GM19455 (cell line): ENCODE measurements around the gene GPR139.

Experiments
- ATAC-seq: cut with Tn5 transposase; IDR thresholded peaks from one replicate; pipeline ENCODE4 v1.9.1; 2021; ENCODE audit not compliant: unreplicated experiment

GPR139 gene

GRCh38 chr16:20073203-20074098 lies at the start of gene GPR139:
Gene GPR139 (minus strand): TSS chr16:20073890. CDS start chr16:20073616, 274 bp downstream.
- ATAC-seq: no peak

DNA sequence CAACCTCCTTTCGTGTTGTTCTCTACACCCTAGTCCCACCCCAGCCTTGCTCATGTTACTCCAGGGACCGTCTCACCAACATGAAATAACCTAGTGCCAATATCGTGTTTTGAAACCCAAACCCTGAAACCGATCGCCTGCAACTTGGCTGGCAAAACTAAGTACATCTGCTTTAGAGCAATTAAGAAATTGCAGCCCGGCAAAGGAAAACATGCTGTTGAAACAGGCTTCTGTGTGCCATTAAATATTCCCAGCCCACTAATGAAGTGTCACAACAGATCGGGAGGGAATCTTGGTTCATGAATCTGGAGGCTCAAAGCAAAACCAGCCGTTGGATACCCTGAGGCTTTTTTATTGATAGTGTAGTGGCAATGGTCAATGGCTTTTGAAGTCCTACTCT lies 48.3 kb upstream of the GPR139 start:
- ATAC-seq: no peak

GRCh38 chr16:20114356-20114755 lies 40.7 kb upstream of the GPR139 start:
- no peak for ATAC-seq

- ATAC-seq: no peak
Measured at GRCh38 chr16:20111143-20111542, 37.5 kb upstream of the GPR139 start.

DNA sequence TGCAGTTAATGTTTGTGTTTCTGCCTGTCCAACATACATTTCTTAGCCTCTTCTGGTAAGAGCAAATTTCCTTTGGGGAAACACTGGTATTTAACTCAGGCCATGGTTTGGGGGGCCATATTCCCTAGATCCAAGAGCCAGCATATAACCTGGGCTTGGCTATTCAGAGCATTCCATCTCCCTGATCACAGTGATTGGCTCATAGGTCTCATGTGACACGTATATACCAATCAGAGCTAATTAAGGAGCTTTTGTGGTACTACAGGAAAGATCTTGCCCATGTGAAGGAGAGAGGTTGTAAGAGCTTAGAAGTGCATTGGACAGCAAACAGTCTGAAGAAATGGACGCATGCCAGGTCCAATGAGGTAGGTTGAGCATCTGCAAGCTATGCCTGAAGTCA lies 33.4 kb upstream of the GPR139 start:
- no peak for ATAC-seq

GRCh38 chr16:20104563-20105183 lies 31.0 kb upstream of the GPR139 start:
- no peak for ATAC-seq

GRCh38 chr16:20102521-20102920 lies 28.8 kb upstream of the GPR139 start:
- no peak for ATAC-seq

DNA sequence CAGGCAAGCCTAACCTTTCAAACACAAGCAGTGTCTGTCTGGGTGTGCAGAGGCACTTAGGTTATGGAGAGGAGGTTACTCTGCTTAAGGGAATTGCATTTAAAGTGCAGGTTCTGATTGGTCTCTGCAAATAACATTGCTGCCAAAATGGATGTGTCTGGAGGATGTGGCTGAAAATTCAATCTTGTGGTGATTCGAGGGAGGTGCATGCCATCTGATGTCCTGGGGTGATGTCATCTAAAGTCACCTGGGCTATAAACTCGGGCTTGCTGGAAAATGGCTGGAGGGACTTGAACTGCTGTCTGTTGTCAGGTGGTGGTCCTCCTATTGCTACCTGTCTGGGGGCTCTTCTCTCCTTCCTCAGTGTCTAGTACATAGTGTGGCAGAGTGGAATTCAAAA lies 28.3 kb upstream of the GPR139 start:
- no peak for ATAC-seq

GRCh38 chr16:20099375-20099774 lies 25.7 kb upstream of the GPR139 start:
- ATAC-seq: no peak

- no peak for ATAC-seq
Measured at GRCh38 chr16:20094157-20094556, 20.5 kb upstream of the GPR139 start.

- no peak for ATAC-seq
Measured at GRCh38 chr16:20089246-20089965, 15.7 kb upstream of the GPR139 start.

DNA sequence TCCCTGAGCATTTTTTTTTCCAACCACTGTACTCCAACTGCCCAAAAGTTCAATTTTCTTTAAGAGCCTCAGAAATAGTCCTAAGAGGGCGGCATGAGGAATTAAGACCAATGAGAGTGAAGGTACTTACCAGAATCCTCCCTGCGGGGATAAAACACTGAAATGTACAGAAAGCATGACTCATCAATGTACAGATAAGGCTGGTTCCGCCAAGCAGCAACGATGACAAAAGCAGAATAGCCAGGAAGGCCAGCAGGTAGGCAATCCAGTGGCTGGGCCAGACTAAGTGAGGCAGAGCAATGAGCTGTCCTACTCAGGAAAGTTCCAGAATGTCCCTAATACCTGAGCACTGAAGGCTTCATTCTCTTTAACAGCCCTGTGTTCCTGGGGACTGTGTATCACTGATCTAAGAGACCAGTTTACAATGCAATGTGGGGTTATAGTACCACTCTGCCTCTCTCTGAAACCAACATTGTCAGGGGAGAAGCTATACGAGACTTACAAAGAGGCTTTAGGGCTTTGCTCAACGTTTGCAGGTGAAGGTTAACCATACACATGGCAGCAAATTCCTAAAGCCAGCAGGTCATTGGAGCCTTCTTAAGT lies 11.0 kb upstream of the GPR139 start:
- no peak for ATAC-seq

DNA sequence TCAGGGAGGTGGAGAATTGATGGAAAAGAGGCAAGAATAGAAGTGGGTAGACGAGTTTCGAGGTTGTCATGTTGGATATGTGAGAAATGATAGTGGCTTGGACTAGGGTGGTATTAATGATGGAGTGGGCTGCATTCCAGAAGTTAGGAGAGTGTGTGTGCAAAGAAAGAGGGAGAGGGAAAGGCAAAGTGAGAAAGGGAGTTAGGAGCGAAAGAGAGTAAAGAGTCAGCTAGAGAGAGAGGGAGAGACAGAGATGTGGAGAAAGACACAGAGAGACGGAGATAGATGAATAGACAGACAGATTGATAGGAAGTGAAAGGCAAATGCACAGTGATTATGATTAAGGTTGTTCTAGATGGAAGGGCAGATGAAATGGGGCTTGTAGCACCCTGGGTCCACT lies 5.4 kb upstream of the GPR139 start:
- no peak for ATAC-seq

DNA sequence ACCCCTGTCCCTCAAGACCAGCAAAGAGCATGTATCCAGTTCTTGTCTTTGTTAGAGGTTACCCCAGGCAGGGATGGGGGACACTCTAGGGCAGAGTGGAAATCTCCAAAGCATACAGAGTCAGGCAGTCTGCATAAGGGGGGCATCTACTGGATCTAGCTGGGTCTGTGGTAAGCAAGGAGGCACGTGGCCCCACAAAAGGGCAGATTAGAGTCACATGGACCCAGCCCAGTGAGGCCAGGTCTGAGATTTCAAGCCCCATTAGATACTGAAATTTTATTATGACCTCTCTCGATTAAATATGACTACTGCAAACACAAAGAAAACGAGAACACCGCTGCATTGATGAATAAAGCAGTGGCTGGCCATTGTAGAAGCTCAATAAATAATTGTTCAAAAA lies 1.6 kb upstream of the GPR139 start:
- ATAC-seq: no peak

DNA sequence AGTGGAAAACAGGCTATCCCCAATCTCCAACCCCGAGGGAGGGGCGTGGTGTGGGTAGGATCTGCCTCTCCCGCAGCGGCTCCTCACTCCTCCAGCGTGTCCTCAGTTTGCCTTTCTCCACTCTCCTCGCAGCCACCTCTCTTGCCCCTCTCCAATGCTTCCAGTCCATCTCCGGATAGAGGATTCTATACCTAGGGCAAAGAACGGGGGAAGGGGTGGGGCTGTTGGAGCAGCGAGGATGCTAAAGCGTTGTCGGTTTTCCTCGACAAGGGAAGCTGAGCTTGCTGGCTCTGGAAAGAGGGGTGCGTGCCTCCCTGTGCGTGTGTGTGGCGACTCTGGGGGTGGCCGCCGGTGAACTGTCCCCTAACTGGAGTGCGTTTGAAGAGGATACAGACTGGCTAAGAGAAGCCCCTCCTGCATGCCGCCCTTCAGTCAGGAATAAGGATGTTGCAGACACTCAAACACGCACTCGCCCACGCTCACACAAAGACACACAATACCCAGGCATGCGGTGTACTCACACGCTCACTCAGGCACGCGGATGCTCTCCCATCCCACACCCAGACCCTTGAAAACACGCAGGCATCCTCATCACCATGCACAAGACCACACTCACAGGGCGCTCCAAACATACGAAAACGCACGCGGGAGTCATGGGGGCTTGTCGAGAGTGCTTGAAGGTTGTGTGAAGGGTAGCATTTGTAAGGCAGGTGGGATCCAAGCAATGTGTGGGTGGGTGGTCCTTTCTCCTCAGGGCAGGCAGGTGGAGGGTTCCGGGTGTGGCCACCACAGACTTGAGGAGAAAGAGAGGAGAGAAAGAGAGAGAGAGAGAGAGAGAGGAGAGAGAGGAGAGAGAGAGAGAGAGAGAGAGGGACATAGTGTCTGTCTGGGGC lies 655 bp upstream of the GPR139 start:
- no peak for ATAC-seq

DNA sequence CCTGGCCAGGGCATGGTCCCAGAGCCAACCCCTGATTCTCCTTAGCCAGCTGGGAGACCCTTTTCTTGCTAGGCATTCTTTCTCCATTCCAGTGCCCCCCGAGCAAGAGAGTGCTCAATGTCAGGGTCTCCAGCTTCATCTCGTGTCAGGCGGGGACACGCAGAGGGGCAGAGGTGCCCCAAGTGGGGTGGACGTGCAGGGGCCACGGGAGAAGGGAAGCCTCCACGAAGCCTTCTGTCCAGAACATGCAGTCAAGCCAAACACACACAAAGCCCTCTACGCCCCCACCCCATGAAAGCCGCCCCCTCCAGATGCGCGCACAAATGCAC lies 852 bp downstream of the GPR139 start:
- no peak for ATAC-seq

DNA sequence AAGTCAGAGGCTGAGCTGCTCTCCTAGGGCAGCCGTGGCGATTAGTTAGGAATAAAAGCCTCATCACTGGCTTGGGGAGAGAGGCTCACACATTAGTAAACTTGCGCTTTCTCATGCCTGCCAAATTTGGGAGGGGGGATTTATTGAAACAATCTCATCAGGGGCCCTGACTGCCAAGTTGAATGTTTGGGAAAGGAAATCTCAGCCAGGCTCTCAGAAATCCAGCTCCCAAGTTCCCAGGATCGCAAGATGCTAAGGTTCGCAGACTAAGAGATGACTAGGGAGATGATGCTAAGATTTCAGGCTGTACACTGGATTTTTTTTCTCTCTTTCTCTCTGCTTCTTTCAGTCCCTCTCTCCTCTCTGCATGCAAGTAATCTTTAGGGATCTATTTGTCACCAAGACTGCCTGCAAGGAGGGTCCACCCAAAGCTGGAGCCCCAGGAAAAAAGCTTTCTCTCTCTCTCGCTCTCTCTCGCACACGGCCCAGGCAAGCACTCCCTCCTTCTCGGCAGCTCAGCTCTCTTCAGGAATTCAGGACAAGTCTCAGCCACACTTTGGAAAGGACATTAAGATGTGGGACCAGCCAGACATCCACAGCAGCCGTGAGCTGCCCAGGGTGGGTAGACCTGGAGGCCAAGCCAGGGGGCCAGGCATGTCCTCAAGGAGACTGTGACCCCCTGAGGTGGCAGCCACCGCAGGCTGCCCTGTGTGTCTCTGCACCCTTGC lies 1.4 kb downstream of the GPR139 start:
- no peak for ATAC-seq

- ATAC-seq: no peak
Measured at GRCh38 chr16:20064931-20065330, 8.8 kb downstream of the GPR139 start.

GRCh38 chr16:20064520-20064919 lies 9.2 kb downstream of the GPR139 start:
- no peak for ATAC-seq

GRCh38 chr16:20061132-20061531 lies 12.6 kb downstream of the GPR139 start:
- ATAC-seq: no peak
